Thoracic aorta endothelial cell (primary cell): Measurements from ENCODE around the gene FADD. TPM values are rescaled to one million over a fixed set of nuclear protein-coding genes. Genes with fewer than 3 reads are reported as not detected.

Source experiments
- total RNA-seq: library from RNA; depleted of rRNA; stranded (reverse); fragments of >200 nt; gene quantifications from 2 replicates; pipeline ENCODE4 v1.2.3, GENCODE V29; 2012

The FADD gene, protein sequence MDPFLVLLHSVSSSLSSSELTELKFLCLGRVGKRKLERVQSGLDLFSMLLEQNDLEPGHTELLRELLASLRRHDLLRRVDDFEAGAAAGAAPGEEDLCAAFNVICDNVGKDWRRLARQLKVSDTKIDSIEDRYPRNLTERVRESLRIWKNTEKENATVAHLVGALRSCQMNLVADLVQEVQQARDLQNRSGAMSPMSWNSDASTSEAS
- 40.2 and 47.7 TPM in 2 replicates for total RNA-seq

DNA sequence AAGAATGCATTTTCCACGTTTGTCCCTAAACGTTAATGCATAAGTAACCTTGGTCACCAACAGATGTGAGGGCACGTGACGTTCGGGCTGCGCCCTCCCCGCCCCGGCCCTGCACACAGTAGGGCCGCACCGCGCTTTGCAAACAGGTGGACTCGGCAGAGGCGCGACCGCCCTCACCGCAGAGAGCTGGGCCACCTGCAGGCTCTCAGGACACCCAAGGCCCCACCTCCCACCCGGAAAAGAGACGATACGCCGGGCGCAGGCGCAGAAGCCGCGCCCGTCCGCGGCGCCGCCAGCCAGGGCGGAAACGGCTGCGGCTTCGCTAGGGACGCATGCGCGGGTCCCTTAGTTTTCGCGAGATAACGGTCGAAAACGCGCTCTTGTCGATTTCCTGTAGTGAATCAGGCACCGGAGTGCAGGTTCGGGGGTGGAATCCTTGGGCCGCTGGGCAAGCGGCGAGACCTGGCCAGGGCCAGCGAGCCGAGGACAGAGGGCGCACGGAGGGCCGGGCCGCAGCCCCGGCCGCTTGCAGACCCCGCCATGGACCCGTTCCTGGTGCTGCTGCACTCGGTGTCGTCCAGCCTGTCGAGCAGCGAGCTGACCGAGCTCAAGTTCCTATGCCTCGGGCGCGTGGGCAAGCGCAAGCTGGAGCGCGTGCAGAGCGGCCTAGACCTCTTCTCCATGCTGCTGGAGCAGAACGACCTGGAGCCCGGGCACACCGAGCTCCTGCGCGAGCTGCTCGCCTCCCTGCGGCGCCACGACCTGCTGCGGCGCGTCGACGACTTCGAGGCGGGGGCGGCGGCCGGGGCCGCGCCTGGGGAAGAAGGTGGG, at the start of gene FADD:
Gene FADD (plus strand): TSS at position 377 of the 831 bp plus-strand sequence. CDS start 164 bp downstream, at position 541.

Other genes starting within 250 kb of the FADD start
- 0.27 TPM in 1 of 2 replicates, not detected in the other for gene ANO1, start 125.0 kb upstream of the FADD start, total RNA-seq
- 58.2 and 58.3 TPM in 2 replicates for gene PPFIA1, start 67.4 kb downstream of the FADD start, total RNA-seq
- gene CTTN, start 195.2 kb downstream of the FADD start, total RNA-seq = 295 and 351 TPM in 2 replicates